ENCODE measurements around the gene LRP1B.

LRP1B gene

GRCh38 chr2:140529706-140530105 lies 1601.1 kb downstream of the LRP1B start:
- DNase-seq (no peak), ATAC-seq (ENCODE audit: insufficient read depth, low read depth) (no peak)
- H3K4me2 ChIP-seq (ENCODE audit: insufficient read depth, low read length): no peak overlapping the region
- H2AFZ ChIP-seq (ENCODE audit: low read depth, low read length): peak overlapping the region; percentile 43; the same call in 1 of the 2 replicates
- H3K9ac ChIP-seq (ENCODE audit: low read depth, low read length): no peak overlapping the region
- no peaks in the 10 kb centered on the region for H3K79me2 ChIP-seq (ENCODE audit: insufficient read depth, low read length)
- H3K4me1 ChIP-seq (ENCODE audit: insufficient read depth, low read length): peaks cover 3% of the 10 kb centered on the region; the same call in 1 of the 2 replicates
- H3K9me3 ChIP-seq (ENCODE audit: insufficient read depth, low read length, severe bottlenecking): no peaks in the 10 kb centered on the region
- no peak for TF ChIP-seq CTCF (IDR thresholded peaks at IDR 0.05; ENCODE audit: borderline replicate concordance, extremely low read depth, low read length, poor library complexity, severe bottlenecking)
- TF ChIP-seq EZH2 (IDR thresholded peaks at IDR 0.05; ENCODE audit: borderline replicate concordance, low read depth, low read length, severe bottlenecking): no peak
- H3K27ac ChIP-seq (ENCODE audit: low read length): no peak overlapping the region
- H3K36me3 ChIP-seq (ENCODE audit: insufficient read depth, low read length): no peaks in the 10 kb centered on the region
- no peaks in the 10 kb centered on the region for H3K27me3 ChIP-seq (ENCODE audit: insufficient read depth, low read length, poor library complexity)
- H4K20me1 ChIP-seq (ENCODE audit: insufficient read depth, low read length): no peaks in the 10 kb centered on the region
- H3K4me3 ChIP-seq (ENCODE audit: low read depth in 1 of 2, low read length in 2 of 2): no peak overlapping the region

- ATAC-seq (ENCODE audit: insufficient read depth, low read depth): peak; percentile 52; the same call in 1 of the 3 replicates
- H2AFZ ChIP-seq (ENCODE audit: low read depth, low read length): peak overlapping the region; percentile 54
Measured at GRCh38 chr2:140528982-140529381, 1601.8 kb downstream of the LRP1B start.

GRCh38 chr2:140526575-140526974 lies 1604.2 kb downstream of the LRP1B start:
- no peaks in the 10 kb centered on the region for H4K20me1 ChIP-seq (ENCODE audit: insufficient read depth, low read length)
- no peak overlapping the region for H3K4me3 ChIP-seq (ENCODE audit: low read depth in 1 of 2, low read length in 2 of 2)
- H3K9ac ChIP-seq (ENCODE audit: low read depth, low read length): no peak overlapping the region
- H3K27me3 ChIP-seq (ENCODE audit: insufficient read depth, low read length, poor library complexity): no peaks in the 10 kb centered on the region
- no peak for TF ChIP-seq CTCF (IDR thresholded peaks at IDR 0.05; ENCODE audit: borderline replicate concordance, extremely low read depth, low read length, poor library complexity, severe bottlenecking)
- no peak for TF ChIP-seq EZH2 (IDR thresholded peaks at IDR 0.05; ENCODE audit: borderline replicate concordance, low read depth, low read length, severe bottlenecking)
- no peak overlapping the region for H3K27ac ChIP-seq (ENCODE audit: low read length)
- no peak overlapping the region for H3K4me2 ChIP-seq (ENCODE audit: insufficient read depth, low read length)
- H3K36me3 ChIP-seq (ENCODE audit: insufficient read depth, low read length): no peaks in the 10 kb centered on the region
- DNase-seq: no peak
- H3K9me3 ChIP-seq (ENCODE audit: insufficient read depth, low read length, severe bottlenecking): no peaks in the 10 kb centered on the region
- no peaks in the 10 kb centered on the region for H3K79me2 ChIP-seq (ENCODE audit: insufficient read depth, low read length)
- no peak for ATAC-seq (ENCODE audit: insufficient read depth, low read depth)
- H3K4me1 ChIP-seq (ENCODE audit: insufficient read depth, low read length): peaks cover 3% of the 10 kb centered on the region; the same call in 1 of the 2 replicates
- H2AFZ ChIP-seq (ENCODE audit: low read depth, low read length): no peak overlapping the region

More at GRCh38 chr2:140528982-140529381, 1601.8 kb downstream of the LRP1B start:
- H3K4me3 ChIP-seq (ENCODE audit: low read depth in 1 of 2, low read length in 2 of 2): no peak overlapping the region
- no peaks in the 10 kb centered on the region for H3K79me2 ChIP-seq (ENCODE audit: insufficient read depth, low read length)
- H3K27me3 ChIP-seq (ENCODE audit: insufficient read depth, low read length, poor library complexity): no peaks in the 10 kb centered on the region
- no peak overlapping the region for H3K9ac ChIP-seq (ENCODE audit: low read depth, low read length)
- no peaks in the 10 kb centered on the region for H4K20me1 ChIP-seq (ENCODE audit: insufficient read depth, low read length)
- DNase-seq: no peak
- H3K9me3 ChIP-seq (ENCODE audit: insufficient read depth, low read length, severe bottlenecking): no peaks in the 10 kb centered on the region
- H3K4me1 ChIP-seq (ENCODE audit: insufficient read depth, low read length): peaks cover 3% of the 10 kb centered on the region; the same call in 1 of the 2 replicates
- no peak for TF ChIP-seq CTCF (IDR thresholded peaks at IDR 0.05; ENCODE audit: borderline replicate concordance, extremely low read depth, low read length, poor library complexity, severe bottlenecking)
- no peak for TF ChIP-seq EZH2 (IDR thresholded peaks at IDR 0.05; ENCODE audit: borderline replicate concordance, low read depth, low read length, severe bottlenecking)
- peak overlapping the region; percentile 28; the same call in 1 of the 2 replicates for H3K4me2 ChIP-seq (ENCODE audit: insufficient read depth, low read length)
- H3K27ac ChIP-seq (ENCODE audit: low read length): no peak overlapping the region
- no peaks in the 10 kb centered on the region for H3K36me3 ChIP-seq (ENCODE audit: insufficient read depth, low read length)

All from DND-41 (cell line).